ENCODE data around the gene GATAD2A. TPM values are rescaled to one million over a fixed set of nuclear protein-coding genes. Genes with fewer than 3 reads are reported as not detected.
"Not testable (repeated sequence)": the region's sequence is repeated elsewhere in the genome, so short reads cannot be mapped to it uniquely, and the experiment has no call there.

GATAD2A gene
- total RNA-seq, 2 experiments from 2014 or later: 123 to 139 TPM

GRCh38 chr19:19372656-19373416 lies 32.6 kb upstream of the GATAD2A start:
- ATAC-seq (peak; percentile 94), DNase-seq (peak; percentile 56)
- CTCF ChIA-PET: interaction anchor here (0.7 to 2.1 kb wide), 8 partner anchors 8 to 374 kb away, joined by 3 to 11 read pairs (median 3); no protein-coding TSS in a partner anchor
- POLR2A ChIA-PET: interaction anchor here (0.9 kb wide), 1 partner anchor 17 kb away, joined by 3 read pairs; no protein-coding TSS in a partner anchor
- intact Hi-C loops (cut with DNase I, micrococcal nuclease): no loop called here
- H3K27ac Mint-ChIP-seq: peak overlapping the region; percentile 92
- no peaks in the 10 kb centered on the region for H3K27me3 Mint-ChIP-seq
- peak overlapping the region; percentile 45 for H3K4me3 Mint-ChIP-seq
- H3K9me3 Mint-ChIP-seq (ENCODE audit: low read depth): no peaks in the 10 kb centered on the region
- H3K4me1 Mint-ChIP-seq: peaks cover 6% of the 10 kb centered on the region
- H3K36me3 Mint-ChIP-seq (ENCODE audit: low read depth): no peaks in the 10 kb centered on the region

- intact Hi-C loops (cut with DNase I, micrococcal nuclease): no loop called here
Observed at GRCh38 chr19:19379527-19379926, 25.9 kb upstream of the GATAD2A start.

GRCh38 chr19:19380316-19380715 lies 25.2 kb upstream of the GATAD2A start:
- CTCF ChIA-PET: interaction anchor here (4.9 kb wide), 1 partner anchor 111 kb away, joined by 15 read pairs; no protein-coding TSS in a partner anchor
- H3K4me1 Mint-ChIP-seq; intact Hi-C loops (cut with DNase I, micrococcal nuclease); H3K27ac Mint-ChIP-seq; H3K4me3 Mint-ChIP-seq; DNase-seq; ATAC-seq; POLR2A ChIA-PET; H3K27me3 Mint-ChIP-seq; H3K9me3 Mint-ChIP-seq (ENCODE audit: low read depth); H3K36me3 Mint-ChIP-seq (ENCODE audit: low read depth): not testable (repeated sequence)

More at GRCh38 chr19:19379527-19379926, 25.9 kb upstream of the GATAD2A start:
- DNase-seq (no peak), ATAC-seq (no peak)
- no peaks in the 10 kb centered on the region for H3K27me3 Mint-ChIP-seq
- ChIA-PET CTCF (interaction anchor here (0.7 to 4.9 kb wide), 2 partner anchors 112 to 513 kb away, joined by 3 to 15 read pairs; no protein-coding TSS in a partner anchor), POLR2A (interaction anchor here (0.6 kb wide), 2 partner anchors 450 to 937 kb away, joined by 3 to 4 read pairs; no protein-coding TSS in a partner anchor)
- H3K4me1 Mint-ChIP-seq: peaks cover 1% of the 10 kb centered on the region
- no peaks in the 10 kb centered on the region for H3K36me3 Mint-ChIP-seq (ENCODE audit: low read depth)
- no peak overlapping the region for H3K27ac Mint-ChIP-seq
- no peaks in the 10 kb centered on the region for H3K9me3 Mint-ChIP-seq (ENCODE audit: low read depth)
- H3K4me3 Mint-ChIP-seq: no peak overlapping the region

GRCh38 chr19:19381007-19381926 lies 24.2 kb upstream of the GATAD2A start:
- no peaks in the 10 kb centered on the region for H3K9me3 Mint-ChIP-seq (ENCODE audit: low read depth)
- no peaks in the 10 kb centered on the region for H3K36me3 Mint-ChIP-seq (ENCODE audit: low read depth)
- intact Hi-C loops (cut with DNase I, micrococcal nuclease): no loop called here
- DNase-seq (no peak), ATAC-seq (no peak)
- no peak overlapping the region for H3K4me3 Mint-ChIP-seq
- H3K27ac Mint-ChIP-seq: no peak overlapping the region
- peaks cover 2% of the 10 kb centered on the region for H3K4me1 Mint-ChIP-seq
- ChIA-PET CTCF (interaction anchor here (0.6 to 4.9 kb wide), 3 partner anchors 8 to 110 kb away, joined by 3 to 15 read pairs (median 4); no protein-coding TSS in a partner anchor), POLR2A (no interaction called here)
- H3K27me3 Mint-ChIP-seq: no peaks in the 10 kb centered on the region

- intact Hi-C loops (cut with DNase I, micrococcal nuclease): no loop called here
- ATAC-seq: no peak
Observed at GRCh38 chr19:19382118-19382517, 23.4 kb upstream of the GATAD2A start.

GRCh38 chr19:19384486-19384885 lies 21.0 kb upstream of the GATAD2A start:
- ATAC-seq (no peak), DNase-seq (no peak)
- H3K27ac Mint-ChIP-seq: no peak overlapping the region
- no peaks in the 10 kb centered on the region for H3K9me3 Mint-ChIP-seq (ENCODE audit: low read depth)
- peaks cover 14% of the 10 kb centered on the region for H3K36me3 Mint-ChIP-seq (ENCODE audit: low read depth)
- no peaks in the 10 kb centered on the region for H3K27me3 Mint-ChIP-seq
- H3K4me3 Mint-ChIP-seq: peak overlapping the region; percentile 86
- H3K4me1 Mint-ChIP-seq: peaks cover 29% of the 10 kb centered on the region
- ChIA-PET CTCF (interaction anchor here (1.8 kb wide), 2 partner anchors 18 to 74 kb away, joined by 4 to 6 read pairs; no protein-coding TSS in a partner anchor), POLR2A (interaction anchor here (0.7 kb wide), 1 partner anchor 219 kb away, joined by 3 read pairs; no protein-coding TSS in a partner anchor)
- intact Hi-C loops (cut with DNase I, micrococcal nuclease): no loop called here

More at GRCh38 chr19:19382118-19382517, 23.4 kb upstream of the GATAD2A start:
- H3K36me3 Mint-ChIP-seq (ENCODE audit: low read depth): no peaks in the 10 kb centered on the region
- H3K4me3 Mint-ChIP-seq: no peak overlapping the region
- no peaks in the 10 kb centered on the region for H3K27me3 Mint-ChIP-seq
- no peaks in the 10 kb centered on the region for H3K9me3 Mint-ChIP-seq (ENCODE audit: low read depth)
- no peak overlapping the region for H3K27ac Mint-ChIP-seq
- no peak for DNase-seq
- ChIA-PET CTCF (interaction anchor here (0.8 kb wide), 1 partner anchor 9 kb away, joined by 3 read pairs; no protein-coding TSS in a partner anchor), POLR2A (no interaction called here)
- peaks cover 5% of the 10 kb centered on the region for H3K4me1 Mint-ChIP-seq

- no peaks in the 10 kb centered on the region for H3K27me3 Mint-ChIP-seq
- ATAC-seq (peak; percentile 96), DNase-seq (peak; percentile 100)
- H3K27ac Mint-ChIP-seq: peak overlapping the region; percentile 78
- ChIA-PET POLR2A (interaction anchor here (0.6 to 1.1 kb wide), 10 partner anchors 10 to 204 kb away, joined by 3 to 14 read pairs (median 4); partner anchors contain the start of genes GATAD2A and NDUFA13), CTCF (interaction anchor here (1.0 to 1.8 kb wide), 4 partner anchors 19 to 104 kb away, joined by 4 to 6 read pairs (median 6); partner anchors contain the start of gene GATAD2A)
- intact Hi-C loops (cut with DNase I, micrococcal nuclease): loop anchor here (1.0 to 5.0 kb wide), 13 partner anchors 20 to 813 kb away; partner anchors contain the start of genes GATAD2A (in 2 of the 2), BORCS8 (in 1 of the 2), MAU2 (in 1 of the 2) and NDUFA13 (in 1 of the 2)
- H3K4me3 Mint-ChIP-seq: peak overlapping the region; percentile 86
- H3K9me3 Mint-ChIP-seq (ENCODE audit: low read depth): no peaks in the 10 kb centered on the region
- peaks cover 36% of the 10 kb centered on the region for H3K4me1 Mint-ChIP-seq
- peaks cover 15% of the 10 kb centered on the region for H3K36me3 Mint-ChIP-seq (ENCODE audit: low read depth)
Observed at GRCh38 chr19:19385131-19385895, 20.2 kb upstream of the GATAD2A start.

GRCh38 chr19:19385896-19386869 lies 19.3 kb upstream of the GATAD2A start:
- no peaks in the 10 kb centered on the region for H3K9me3 Mint-ChIP-seq (ENCODE audit: low read depth)
- H3K4me1 Mint-ChIP-seq: peaks cover 45% of the 10 kb centered on the region
- peak; percentile 77 for DNase-seq
- peak; percentile 22 for ATAC-seq
- ChIA-PET POLR2A (interaction anchor here (0.6 to 1.1 kb wide), 11 partner anchors 9 to 204 kb away, joined by 3 to 14 read pairs (median 4); partner anchors contain the start of genes GATAD2A and NDUFA13), CTCF (interaction anchor here (1.0 to 1.8 kb wide), 4 partner anchors 19 to 104 kb away, joined by 4 to 6 read pairs (median 6); partner anchors contain the start of gene GATAD2A)
- no peaks in the 10 kb centered on the region for H3K27me3 Mint-ChIP-seq
- H3K4me3 Mint-ChIP-seq: peak overlapping the region; percentile 86
- H3K27ac Mint-ChIP-seq: peak overlapping the region; percentile 87
- intact Hi-C loops (cut with DNase I, micrococcal nuclease): loop anchor here (1.0 to 5.0 kb wide), 13 partner anchors 19 to 814 kb away; partner anchors contain the start of genes GATAD2A (in 2 of the 2), BORCS8 (in 1 of the 2), MAU2 (in 1 of the 2) and NDUFA13 (in 1 of the 2)
- peaks cover 18% of the 10 kb centered on the region for H3K36me3 Mint-ChIP-seq (ENCODE audit: low read depth)

GRCh38 chr19:19387108-19387507 lies 18.4 kb upstream of the GATAD2A start:
- intact Hi-C loops (cut with DNase I, micrococcal nuclease): loop anchor here in 1 of 2 experiments (5.0 kb wide), 1 partner anchor 815 kb away; the partner anchor contains the start of gene UBA52
- Mint-ChIP-seq H3K4me3 (peak overlapping the region; percentile 86), H3K36me3 (ENCODE audit: low read depth) (peaks cover 18% of the 10 kb centered on the region), H3K27ac (peak overlapping the region; percentile 87), H3K27me3 (no peaks in the 10 kb centered on the region), H3K9me3 (ENCODE audit: low read depth) (no peaks in the 10 kb centered on the region), H3K4me1 (peaks cover 49% of the 10 kb centered on the region)
- ATAC-seq: no peak
- peak; percentile 31 for DNase-seq
- ChIA-PET POLR2A (interaction anchor here (0.6 kb wide), 1 partner anchor 16 kb away, joined by 4 read pairs; no protein-coding TSS in a partner anchor), CTCF (interaction anchor here (0.7 to 0.8 kb wide), 2 partner anchors 15 to 71 kb away, joined by 3 to 4 read pairs; no protein-coding TSS in a partner anchor)

Measured in activated CD4-positive, alpha-beta T cell treated with anti-CD3 and anti-CD28 coated beads for 36 hours (primary cell).